GM21526 (cell line): Measurements from ENCODE around the gene ST14.
"Not testable (repeated sequence)": the region's sequence is repeated elsewhere in the genome, so short reads cannot be mapped to it uniquely, and the experiment has no call there.

ENCODE experiments used
- ATAC-seq: cut with Tn5 transposase; IDR thresholded peaks from one replicate; pipeline ENCODE4 v1.9.1; 2021; ENCODE audit warnings: moderate library complexity; ENCODE audit not compliant: unreplicated experiment, low FRiP score

Gene ST14

DNA sequence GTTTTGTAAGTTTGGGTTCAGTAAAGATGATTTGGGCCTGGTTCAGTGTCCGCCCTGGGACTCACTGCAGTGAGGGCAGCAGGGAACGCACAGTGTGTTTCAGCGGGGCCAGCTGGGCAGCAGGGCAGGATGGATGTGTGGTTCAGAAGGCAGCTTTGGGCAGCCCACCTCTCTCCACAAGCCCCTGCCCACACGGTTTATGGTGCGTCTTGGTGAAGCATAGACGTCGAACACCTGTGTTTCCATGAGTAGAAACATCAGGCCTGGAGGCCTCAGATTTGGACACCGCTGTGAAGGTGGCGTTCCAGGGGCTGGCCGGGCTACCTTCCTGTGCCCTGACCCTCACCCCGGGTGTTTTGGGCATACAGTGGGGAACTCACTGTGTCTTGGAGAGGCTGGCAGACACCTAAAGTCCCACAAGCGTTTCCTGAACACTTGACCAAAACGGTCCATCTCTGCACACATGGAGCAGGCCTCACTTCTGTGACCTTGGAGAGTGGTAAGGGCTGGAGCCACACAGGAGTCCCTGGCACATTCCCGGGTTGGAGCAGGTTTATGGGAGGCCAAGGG lies 59.0 kb downstream of the ST14 start:
- ATAC-seq: no peak

DNA sequence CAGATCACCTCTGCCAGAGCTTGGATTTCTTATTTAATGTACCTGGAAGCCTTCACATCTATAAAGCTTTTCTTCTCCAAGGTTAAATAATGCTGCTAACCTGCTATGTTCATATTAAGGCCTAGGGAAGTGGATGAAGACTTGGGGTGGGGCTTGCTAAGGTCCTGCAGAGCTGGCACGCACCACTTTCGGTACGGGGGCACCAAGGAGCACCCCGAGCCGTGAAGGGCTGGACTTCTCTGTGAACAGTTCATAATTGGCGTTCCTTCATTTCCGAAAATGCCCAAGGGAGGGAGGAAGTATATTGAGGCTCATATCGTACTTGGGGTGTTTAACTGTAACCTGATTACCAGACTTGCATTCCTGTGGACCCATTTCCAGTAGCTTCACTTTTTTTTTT lies 59.6 kb downstream of the ST14 start:
- no peak for ATAC-seq

DNA sequence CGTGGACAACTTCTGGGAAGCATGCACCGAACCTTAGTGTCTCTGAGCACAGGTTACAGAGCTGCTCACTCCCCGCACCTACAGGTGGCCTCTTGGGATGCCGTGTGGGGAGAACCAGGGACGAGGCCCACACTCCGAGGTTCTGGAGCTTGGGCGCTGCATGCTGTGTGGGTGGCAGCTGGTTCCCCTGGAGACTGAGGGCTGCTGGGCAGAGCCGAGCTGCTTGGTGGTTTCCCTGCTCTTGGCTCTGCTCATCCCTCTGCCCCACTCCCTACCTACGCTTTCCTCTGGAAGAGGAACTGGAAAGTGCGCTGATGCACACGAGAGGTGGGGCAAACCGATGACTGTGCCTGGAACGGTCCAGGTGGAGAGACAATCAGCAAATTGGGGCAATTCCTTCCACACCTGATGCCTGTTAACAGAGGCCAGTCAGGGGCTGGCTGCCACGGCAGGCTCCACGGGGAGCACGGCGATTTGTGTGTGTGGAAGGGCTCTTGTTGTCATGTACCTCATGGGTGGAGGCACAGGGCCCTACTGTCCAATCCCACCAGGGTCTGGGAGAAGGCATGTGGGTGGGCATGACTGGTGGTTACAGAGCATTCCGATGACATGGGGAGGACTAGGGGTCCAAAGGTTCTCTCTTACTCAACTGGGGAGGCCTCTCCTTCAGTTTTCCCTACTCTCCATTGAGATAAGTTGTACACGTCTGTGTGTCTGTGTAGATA lies 60.9 kb downstream of the ST14 start:
- ATAC-seq: no peak

- no peak for ATAC-seq
Measured at GRCh38 chr11:130223291-130223971, 63.8 kb downstream of the ST14 start.

GRCh38 chr11:130227373-130227772 lies 67.8 kb downstream of the ST14 start:
- ATAC-seq: no peak

DNA sequence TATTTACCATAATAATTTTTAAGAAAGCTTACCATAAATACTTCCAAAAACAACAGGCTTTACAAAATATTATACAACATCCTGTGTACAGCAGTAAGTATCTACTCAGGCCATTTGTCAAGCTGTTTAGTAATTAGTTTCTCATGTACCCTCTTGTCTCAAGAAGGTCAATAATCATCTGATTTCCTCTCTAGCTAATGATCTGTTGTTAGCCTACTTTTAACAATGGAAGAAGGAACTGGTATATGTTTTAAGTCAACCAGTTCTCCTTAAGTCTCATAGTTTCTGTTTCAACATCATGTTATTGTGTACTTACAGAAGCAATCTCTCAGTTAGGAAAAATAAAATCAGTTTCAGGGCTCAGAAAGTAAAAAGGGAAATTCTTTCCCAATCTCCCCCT lies 73.9 kb downstream of the ST14 start:
- not testable (repeated sequence) for ATAC-seq

GRCh38 chr11:130233888-130234287 lies 74.3 kb downstream of the ST14 start:
- not testable (repeated sequence) for ATAC-seq

DNA sequence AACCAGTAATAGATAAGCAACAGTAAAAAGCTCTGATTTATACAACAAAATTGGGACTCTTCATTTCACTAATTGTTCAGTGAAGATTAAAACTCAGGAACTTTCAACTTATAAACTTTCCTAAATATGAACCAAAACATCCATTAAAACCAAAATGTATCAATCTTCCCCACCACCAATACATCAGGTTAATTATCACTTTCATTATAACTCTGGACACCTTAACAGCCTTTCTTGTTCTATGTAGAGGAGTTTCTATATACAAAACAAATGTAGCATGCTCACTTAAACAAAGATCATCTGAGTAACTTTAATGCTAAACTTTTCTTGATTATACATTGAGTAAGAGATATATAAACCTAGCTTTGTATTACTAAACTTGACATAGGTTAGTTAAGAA lies 74.7 kb downstream of the ST14 start:
- no peak for ATAC-seq

DNA sequence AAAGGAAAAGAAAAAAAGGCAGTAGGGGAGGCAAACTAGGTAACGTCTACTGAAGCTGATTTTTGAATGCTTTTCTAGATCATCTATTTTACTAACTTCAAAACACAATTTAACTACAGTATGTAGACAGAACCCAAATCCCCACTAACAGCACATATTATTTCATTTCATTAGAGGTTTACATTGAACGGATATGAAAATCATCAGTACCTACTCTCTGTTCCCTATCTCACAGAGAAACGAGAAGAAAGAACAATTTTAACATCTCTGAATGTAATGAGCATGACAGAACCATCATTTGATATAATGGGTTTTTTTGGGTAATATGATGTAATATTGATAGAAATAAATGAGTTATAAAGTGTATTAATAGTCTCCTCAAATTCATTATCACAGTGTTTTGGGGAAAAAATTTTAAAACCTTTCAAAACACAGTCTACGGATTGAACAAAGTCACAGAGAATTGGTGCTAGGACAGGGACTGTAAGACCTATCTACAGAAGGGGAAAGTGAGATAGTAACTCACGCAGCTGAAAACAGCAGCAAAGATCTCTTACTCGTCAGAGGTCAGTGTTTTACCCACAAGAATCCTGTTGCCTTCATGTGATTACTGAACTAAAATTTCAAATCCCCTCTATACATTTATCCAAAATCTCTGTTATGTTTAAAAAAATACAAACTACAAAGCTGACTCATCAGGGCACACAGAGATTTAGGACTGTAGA lies 77.9 kb downstream of the ST14 start:
- ATAC-seq: no peak

GRCh38 chr11:130241713-130242112 lies 82.1 kb downstream of the ST14 start:
- ATAC-seq: no peak

DNA sequence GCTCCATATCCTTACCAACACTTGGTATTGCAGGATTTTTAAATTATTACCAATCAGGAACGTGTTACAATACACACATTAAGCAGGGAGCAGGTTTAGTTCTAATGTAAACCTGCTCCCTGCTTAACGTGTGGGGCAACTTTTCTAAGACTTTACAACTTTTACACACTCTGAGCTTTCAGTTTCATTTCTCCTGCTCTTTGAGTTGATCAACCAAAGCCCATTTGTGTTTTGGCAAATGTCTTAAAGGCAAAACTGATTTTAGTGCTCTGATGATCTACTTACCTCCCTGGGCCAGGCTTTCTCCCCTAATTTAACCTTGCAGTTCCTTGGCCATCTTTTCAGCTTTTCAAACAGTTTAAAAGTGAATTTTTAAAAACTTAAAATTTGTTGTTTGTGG lies 84.2 kb downstream of the ST14 start:
- ATAC-seq: peak; percentile 72

DNA sequence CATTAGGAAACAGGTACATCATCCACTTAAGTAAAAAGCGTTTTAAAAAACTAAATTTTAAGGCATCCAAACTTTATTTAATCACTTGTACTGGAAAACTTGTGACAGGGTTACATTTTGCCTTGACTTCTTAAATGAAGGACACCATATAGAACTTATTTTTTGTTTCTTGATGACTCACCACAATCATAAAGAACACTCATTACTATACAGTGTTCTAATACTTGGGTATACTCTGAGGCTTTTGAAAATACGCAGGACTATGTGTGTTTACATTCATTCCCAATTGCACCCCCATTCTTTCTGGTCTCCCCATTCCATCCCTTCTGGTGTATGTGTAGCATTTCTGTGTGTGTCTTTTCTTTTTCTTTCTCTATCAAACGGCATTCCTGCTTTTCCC lies 85.3 kb downstream of the ST14 start:
- ATAC-seq: no peak

DNA sequence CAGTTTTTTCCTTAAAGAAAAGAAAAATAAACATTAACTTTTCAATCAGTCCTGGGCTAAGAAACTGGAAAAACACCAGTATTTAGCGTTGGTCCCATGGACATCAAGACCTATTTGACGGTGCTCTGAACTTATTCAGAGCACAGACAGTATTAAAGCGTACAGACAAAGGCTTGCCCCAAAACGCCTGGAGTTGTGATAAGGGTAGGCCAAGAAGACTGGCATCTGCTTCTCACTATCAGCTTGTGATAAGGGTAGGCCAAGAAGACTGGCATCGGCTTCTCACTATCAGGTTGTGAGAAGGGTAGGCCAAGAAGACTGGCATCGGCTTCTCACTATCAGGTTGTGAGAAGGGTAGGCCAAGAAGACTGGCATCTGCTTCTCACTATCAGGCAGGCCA lies 85.8 kb downstream of the ST14 start:
- ATAC-seq: not testable (repeated sequence)

DNA sequence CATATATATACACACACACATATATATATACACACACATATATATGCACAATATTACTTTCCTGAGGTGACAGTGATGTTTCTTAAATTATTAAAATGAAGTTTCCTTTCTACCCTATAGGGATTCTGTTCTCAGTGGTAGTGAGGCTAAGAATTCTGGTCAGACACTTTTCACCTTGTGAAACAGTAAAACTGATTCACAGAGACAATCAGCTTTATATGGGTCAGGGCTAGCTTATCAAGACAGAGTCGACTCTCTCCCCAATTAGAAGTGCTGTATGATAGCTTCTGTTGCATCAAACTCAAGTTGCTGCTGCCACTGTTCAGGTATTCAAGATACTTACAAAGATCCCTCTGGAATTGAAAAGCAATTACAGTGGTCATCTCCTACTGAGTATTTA lies 86.7 kb downstream of the ST14 start:
- no peak for ATAC-seq

DNA sequence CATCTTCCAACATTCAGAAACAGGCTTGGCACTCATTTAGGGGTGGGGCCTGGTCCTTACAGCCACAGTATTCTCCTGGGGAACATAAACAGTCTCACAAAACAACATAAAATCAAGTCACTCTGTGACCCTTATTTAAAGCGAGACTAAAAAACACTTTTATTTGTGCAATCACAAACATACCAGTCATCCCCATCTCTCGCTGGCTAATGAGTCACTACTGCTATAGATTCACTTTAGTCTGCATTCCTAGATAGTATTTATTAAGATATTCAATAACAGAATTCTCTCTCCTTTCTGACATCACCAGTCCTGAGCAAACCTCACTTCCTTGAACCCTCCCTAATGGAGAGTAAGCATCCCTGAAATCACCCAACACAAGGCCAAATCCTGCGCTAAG lies 87.2 kb downstream of the ST14 start:
- ATAC-seq: no peak

- no peak for ATAC-seq
Measured at GRCh38 chr11:130247319-130247718, 87.7 kb downstream of the ST14 start.

DNA sequence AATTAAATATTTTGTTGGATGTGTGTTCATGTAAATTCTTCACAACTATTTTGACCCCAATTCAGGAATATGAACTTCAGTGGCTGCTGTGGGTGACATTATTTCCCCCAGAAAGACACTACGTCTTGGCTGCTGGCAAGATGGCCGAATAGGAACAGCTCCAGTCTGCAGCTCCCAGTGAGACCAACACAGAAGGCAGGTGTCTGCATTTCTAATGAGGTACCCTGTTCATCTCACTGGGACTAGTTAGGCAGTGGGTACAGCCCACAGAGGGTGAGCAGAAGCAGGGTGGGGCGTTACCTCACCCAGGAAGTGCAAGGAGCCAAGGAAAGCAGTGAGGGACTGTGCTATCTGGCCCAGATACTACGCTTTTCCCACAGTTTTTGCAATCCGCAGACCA lies 89.8 kb downstream of the ST14 start:
- ATAC-seq: no peak

DNA sequence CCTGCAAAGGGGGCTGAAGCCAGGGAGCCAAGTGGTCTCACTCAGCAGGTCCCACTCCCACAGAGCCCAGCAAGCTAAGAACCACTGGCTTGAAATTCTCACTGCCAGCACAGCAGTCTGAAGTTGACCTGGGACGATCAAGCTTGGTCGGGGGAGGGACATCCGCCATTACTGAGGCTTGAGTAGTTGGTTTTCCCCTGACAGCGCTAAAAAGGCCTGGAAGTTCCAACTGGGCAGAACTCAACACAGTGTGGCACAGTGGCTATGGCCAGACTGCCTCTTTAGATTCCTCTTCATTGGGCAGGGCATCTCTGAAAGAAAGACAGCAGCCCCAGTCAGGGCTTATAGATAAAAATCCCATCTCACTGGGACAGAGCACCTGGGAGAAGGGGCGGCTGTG lies 90.3 kb downstream of the ST14 start:
- not testable (repeated sequence) for ATAC-seq

GRCh38 chr11:130251763-130252162 lies 92.2 kb downstream of the ST14 start:
- ATAC-seq: not testable (repeated sequence)
